Hepatocyte (in vitro differentiated cells): Measurements from ENCODE around the gene ZNF416. TPM values are rescaled to one million over a fixed set of nuclear protein-coding genes. Genes with fewer than 3 reads are reported as not detected.

ENCODE experiments used
- DNase-seq: peaks from one replicate; pipeline ENCODE4 v3.0.0-alpha.2; 2016; ENCODE audit warnings: low spot score
- H2AFZ ChIP-seq: fragments of 200-600 bp; sonication (generic); 2 replicates; pipeline ENCODE4 v1.6.0; 2016; ENCODE audit warnings: antibody characterized with exemption, mild to moderate bottlenecking
- H3K27ac ChIP-seq: fragments of 200-600 bp; sonication (generic); 2 replicates; pipeline ENCODE4 v1.5.1; 2016; ENCODE audit warnings: mild to moderate bottlenecking
- H3K27me3 ChIP-seq: fragments of 200-600 bp; sonication (generic); 2 replicates; pipeline ENCODE4 v1.6.1; 2016
- H3K36me3 ChIP-seq: fragments of 200-600 bp; sonication (generic); replicated peaks from 2 replicates; pipeline ENCODE4 v1.5.1; 2016; ENCODE audit warnings: low read depth; ENCODE audit not compliant: insufficient read depth
- H3K4me1 ChIP-seq: fragments of 200-600 bp; sonication (generic); 2 replicates; pipeline ENCODE4 v1.5.1; 2016; ENCODE audit warnings: mild to moderate bottlenecking, moderate library complexity; ENCODE audit not compliant: insufficient read depth
- H3K4me2 ChIP-seq: fragments of 200-600 bp; sonication (generic); 2 replicates; pipeline ENCODE4 v1.6.0; 2016
- H3K4me3 ChIP-seq: fragments of 200-600 bp; sonication (generic); 2 replicates; pipeline ENCODE4 v1.5.1; 2016; ENCODE audit warnings: mild to moderate bottlenecking
- H3K79me2 ChIP-seq: fragments of 200-600 bp; sonication (generic); 2 replicates; pipeline ENCODE4 v1.6.0; 2017; ENCODE audit warnings: mild to moderate bottlenecking
- H3K9me2 ChIP-seq: fragments of 200-600 bp; sonication (generic); replicated peaks from 2 replicates; pipeline ENCODE4 v1.6.0; 2017; ENCODE audit warnings: mild to moderate bottlenecking; ENCODE audit not compliant: insufficient read depth
- H3K9me3 ChIP-seq: fragments of 200-600 bp; sonication (generic); 2 replicates; pipeline ENCODE4 v1.5.1; 2016; ENCODE audit warnings: low read depth, mild to moderate bottlenecking
- H4K20me1 ChIP-seq: fragments of 200-600 bp; sonication (generic); 2 replicates; pipeline ENCODE4 v1.6.0; 2016; ENCODE audit warnings: mild to moderate bottlenecking; ENCODE audit not compliant: insufficient read depth, poor library complexity, severe bottlenecking
- CTCF ChIP-seq: fragments of 200-600 bp; sonication (generic); IDR thresholded peaks from 2 replicates; pipeline ENCODE4 v1.5.1; 2016; ENCODE audit warnings: antibody characterized with exemption, mild to moderate bottlenecking; ENCODE audit not compliant: poor library complexity
- EZH2 ChIP-seq: fragments of 200-600 bp; sonication (generic); IDR thresholded peaks from 2 replicates; pipeline ENCODE4 v1.6.1; 2016; ENCODE audit warnings: antibody characterized with exemption, mild to moderate bottlenecking, borderline replicate concordance
- EZH2phosphoT487 ChIP-seq: fragments of 200-600 bp; sonication (generic); IDR thresholded peaks from one replicate; pipeline ENCODE4 v1.6.1; 2018; ENCODE audit warnings: antibody characterized with exemption, mild to moderate bottlenecking, low read depth, moderate library complexity; ENCODE audit not compliant: unreplicated experiment, severe bottlenecking
- WGBS: methylation state at CpG from one replicate; pipeline ENCODE4 v1.1.6; 2016; ENCODE audit warnings: low lambda C conversion rate; ENCODE audit errors: missing lambda C conversion rate; 5-methylcytosine and 5-hydroxymethylcytosine counted together
- polyA plus RNA-seq: library from polyadenylated mRNA; unstranded; fragments of >200 nt; fragmentation: Nextera tagmentation; extraction: Ambion mirVana; gene quantifications from 2 replicates; pipeline ENCODE4 v1.2.1, GENCODE V29; 2016
- total RNA-seq: library from RNA; depleted of rRNA; stranded (reverse); fragments of >200 nt; gene quantifications from 2 replicates; pipeline ENCODE4 v1.2.3, GENCODE V29; 2014

The ZNF416 gene
- total and polyA plus RNA-seq, 2 experiments from 2014 or later, result 1.9 to 4.7 TPM

DNA sequence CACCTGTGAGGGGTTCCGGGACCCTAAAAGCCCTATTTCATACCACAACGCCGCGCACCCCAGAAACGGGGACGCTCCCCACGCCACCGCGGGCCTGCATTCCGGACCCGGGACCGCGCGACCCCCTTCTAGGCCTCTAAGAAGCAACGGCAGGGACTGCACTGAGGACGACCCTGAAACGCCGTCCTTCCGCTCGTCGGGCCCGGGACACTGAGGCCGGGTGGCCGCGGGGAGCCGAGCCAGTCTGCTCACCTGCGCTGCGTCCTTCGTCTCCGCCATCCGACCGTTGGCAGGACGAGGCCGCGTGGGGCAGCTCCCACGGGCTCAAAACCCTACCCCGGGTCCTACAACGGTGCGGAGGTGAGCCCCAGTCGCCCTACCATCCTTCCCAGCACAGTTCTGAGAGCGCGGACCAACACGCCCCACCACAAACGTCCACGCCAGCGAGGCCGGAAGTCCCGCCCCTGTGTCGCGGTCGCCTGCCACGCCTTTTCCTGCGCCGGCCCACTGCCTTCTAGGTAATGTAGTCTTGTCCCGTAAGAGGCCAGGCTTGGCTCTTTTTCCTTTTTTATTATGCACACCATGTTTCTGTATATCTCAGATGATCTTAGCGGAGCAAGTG, 19.2 kb downstream of the ZNF416 start, which contains the start of gene ZNF550:
ZNF550 (minus strand) TSS at position 460 of the 622 bp plus-strand sequence; CDS start at position 279, 181 bp downstream.
- Histone ChIP-seq H3K79me2 (peaks cover 30% of the 10 kb centered on the region), H3K9me3 (peaks cover 7% of the 10 kb centered on the region), H3K36me3 (peaks cover 6% of the 10 kb centered on the region), H3K4me1 (peaks cover 12% of the 10 kb centered on the region), H4K20me1 (peaks cover 2% of the 10 kb centered on the region), H3K4me2 (peak within 1 kb of the TSS; percentile 97), H3K4me3 (peak within 1 kb of the TSS; percentile 84), H2AFZ (peak within 1 kb of the TSS; percentile 91), H3K27ac (peak within 1 kb of the TSS; percentile 69), H3K27me3 (no peaks in the 10 kb centered on the region), H3K9me2 (no peaks in the 10 kb centered on the region)
- TF ChIP-seq CTCF, result no peak
- no peak for TF ChIP-seq EZH2
- TF ChIP-seq EZH2phosphoT487, result no peak
- under 1% methylated on average over 55 of the region's 56 CpGs for WGBS
- DNase-seq, result peak; percentile 92

DNA sequence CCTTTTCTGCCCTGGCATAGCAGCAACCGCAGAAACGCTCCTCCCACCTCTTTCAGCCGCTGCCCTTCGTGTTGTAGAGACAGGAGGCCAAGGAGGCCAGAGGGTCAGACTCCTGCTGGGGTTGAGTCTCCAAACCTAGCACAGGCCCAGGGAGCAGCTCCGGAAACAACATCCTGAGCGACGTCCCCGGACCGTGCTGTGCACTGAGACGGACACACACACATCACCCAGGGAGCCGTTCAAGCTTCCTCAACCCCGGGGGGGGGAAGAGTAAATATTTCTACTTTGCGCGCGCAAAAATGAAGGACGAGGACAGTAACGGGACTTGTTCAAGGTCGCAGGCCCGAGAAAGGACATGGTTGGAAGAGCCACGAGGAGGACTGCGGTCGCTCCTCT, 19.7 kb downstream of the ZNF416 start:
- Histone ChIP-seq H2AFZ (peak overlapping the region; percentile 91), H3K4me1 (peaks cover 12% of the 10 kb centered on the region), H3K4me2 (peak overlapping the region; percentile 97), H3K27me3 (no peaks in the 10 kb centered on the region), H3K27ac (peak overlapping the region; percentile 69), H3K79me2 (peaks cover 30% of the 10 kb centered on the region), H3K9me2 (no peaks in the 10 kb centered on the region), H3K4me3 (peak overlapping the region; percentile 84), H4K20me1 (peaks cover 2% of the 10 kb centered on the region), H3K36me3 (peaks cover 6% of the 10 kb centered on the region), H3K9me3 (peaks cover 11% of the 10 kb centered on the region)
- peak; percentile 21 for DNase-seq
- TF ChIP-seq CTCF (no peak), EZH2phosphoT487 (no peak), EZH2 (no peak)
- WGBS, result 1% methylated on average over 22 of the region's 22 CpGs

GRCh38 chr19:57558525-57558924, 20.2 kb downstream of the ZNF416 start:
- peak overlapping the region; percentile 97 for H3K4me2 ChIP-seq
- peak overlapping the region; percentile 91 for H2AFZ ChIP-seq
- peaks cover 12% of the 10 kb centered on the region for H3K4me1 ChIP-seq
- 31% methylated on average over 6 of the region's 6 CpGs for WGBS
- peak; percentile 16 for DNase-seq
- H3K4me3 ChIP-seq, result peak overlapping the region; percentile 84
- TF ChIP-seq EZH2 (no peak), CTCF (peak; percentile 26)
- H3K27me3 ChIP-seq, result no peaks in the 10 kb centered on the region
- peaks cover 6% of the 10 kb centered on the region for H3K36me3 ChIP-seq
- H3K27ac ChIP-seq, result peak overlapping the region; percentile 69
- H3K9me3 ChIP-seq, result peaks cover 10% of the 10 kb centered on the region
- peaks cover 30% of the 10 kb centered on the region for H3K79me2 ChIP-seq
- H4K20me1 ChIP-seq, result peaks cover 2% of the 10 kb centered on the region
- H3K9me2 ChIP-seq, result no peaks in the 10 kb centered on the region
